ENCODE measurements around the gene SBF2. TPM values are rescaled to one million over a fixed set of nuclear protein-coding genes. Genes with fewer than 3 reads are reported as not detected.

Gene SBF2
- polyA plus RNA-seq, 2 donors, result 8.5 to 12.1 TPM

DNA sequence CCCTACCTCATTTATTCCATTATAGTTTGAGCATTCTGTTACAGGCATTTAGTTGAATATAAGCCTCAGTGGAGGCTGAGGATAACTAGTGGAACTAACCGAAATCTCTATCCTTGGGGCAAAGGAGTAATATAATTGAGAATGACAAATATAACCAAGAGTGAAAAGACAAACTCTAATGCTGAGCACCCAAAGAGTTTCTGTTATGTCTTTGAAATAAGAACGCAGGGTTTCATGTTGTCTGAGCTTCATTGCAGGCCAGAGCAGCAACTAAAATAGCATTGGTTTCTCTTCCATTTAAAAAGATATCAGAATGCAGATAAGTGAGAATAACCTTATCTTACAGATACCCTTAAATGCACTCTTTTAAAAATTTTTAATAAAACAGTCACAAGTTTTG, 131.8 kb downstream of the SBF2 start:
- H3K36me3 ChIP-seq (ENCODE audit: control insufficient read depth in 2 of 2, insufficient read depth in 2 of 2, low read length in 1 of 2), result no peaks in the 10 kb centered on the region
- no peaks in the 10 kb centered on the region for H3K9me3 ChIP-seq (ENCODE audit: control insufficient read depth in 2 of 2, insufficient read depth in 1 of 2, low read depth in 1 of 2, low read length in 1 of 2)
- WGBS, 2 donors, result 89 to 93% methylated on average over 2 of the region's 2 CpGs
- H3K4me1 ChIP-seq (ENCODE audit: control insufficient read depth in 2 of 2, insufficient read depth in 2 of 2, low read length in 1 of 2), result no peaks in the 10 kb centered on the region
- H3K27ac ChIP-seq (ENCODE audit: low read depth in 2 of 2, low read length in 1 of 2), result no peak overlapping the region
- H3K27me3 ChIP-seq (ENCODE audit: control insufficient read depth in 1 of 2, insufficient read depth in 2 of 2, low read length in 2 of 2), result no peaks in the 10 kb centered on the region
- no peak overlapping the region for H3K4me3 ChIP-seq (ENCODE audit: low read depth in 1 of 2, low read length in 2 of 2)

DNA sequence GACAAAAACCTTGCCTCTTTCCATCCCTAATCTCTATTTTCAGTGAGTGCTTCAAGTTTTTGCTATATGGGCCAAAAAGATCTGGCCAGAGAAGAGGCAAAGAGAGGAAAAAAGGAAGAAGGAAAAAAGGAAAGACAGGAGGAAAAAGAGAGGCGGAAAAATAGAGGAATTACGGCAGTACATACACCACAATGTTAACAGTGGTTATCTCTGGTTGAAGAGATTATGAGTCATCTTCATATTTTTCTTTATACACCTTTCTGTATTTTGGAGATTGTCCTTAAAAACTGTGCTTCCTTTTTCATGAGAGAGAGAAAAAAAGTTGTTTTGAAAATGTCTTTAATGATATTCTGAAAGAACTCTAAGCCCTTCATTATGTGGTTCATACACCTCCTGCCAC, 133.7 kb downstream of the SBF2 start:
- Histone ChIP-seq H3K36me3 (ENCODE audit: control insufficient read depth in 2 of 2, insufficient read depth in 2 of 2, low read length in 1 of 2) (peaks cover 0 to 3% of the 10 kb centered on the region in 2 donors), H3K27ac (ENCODE audit: low read depth in 2 of 2, low read length in 1 of 2) (no peak overlapping the region), H3K4me1 (ENCODE audit: control insufficient read depth in 2 of 2, insufficient read depth in 2 of 2, low read length in 1 of 2) (peaks cover 6 to 8% of the 10 kb centered on the region in 2 donors), H3K9me3 (ENCODE audit: control insufficient read depth in 2 of 2, insufficient read depth in 1 of 2, low read depth in 1 of 2, low read length in 1 of 2) (peaks cover 0 to 3% of the 10 kb centered on the region in 2 donors), H3K4me3 (ENCODE audit: low read depth in 1 of 2, low read length in 2 of 2) (no peak overlapping the region), H3K27me3 (ENCODE audit: control insufficient read depth in 1 of 2, insufficient read depth in 2 of 2, low read length in 2 of 2) (no peaks in the 10 kb centered on the region)
- 87 to 95% methylated on average over 2 of the region's 2 CpGs for WGBS, 2 donors

DNA sequence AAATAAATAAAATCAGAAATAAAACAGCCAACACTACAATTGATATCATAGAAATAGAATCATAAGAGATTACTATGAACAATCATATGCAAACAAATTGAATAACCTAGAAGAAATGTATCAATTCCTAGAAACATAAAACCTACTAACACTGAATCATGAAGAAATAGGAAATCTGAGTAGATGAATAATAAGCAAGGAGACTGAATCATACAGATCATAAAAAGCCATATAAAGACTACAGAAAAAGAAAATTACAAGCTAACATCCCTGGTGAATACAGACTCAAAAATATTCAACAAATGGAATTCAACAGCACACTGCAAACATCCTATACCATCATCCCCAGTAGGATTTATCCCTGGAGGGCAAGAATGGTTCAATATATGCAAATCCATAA, 135.6 kb downstream of the SBF2 start:
- Histone ChIP-seq H3K9me3 (ENCODE audit: control insufficient read depth in 2 of 2, insufficient read depth in 1 of 2, low read depth in 1 of 2, low read length in 1 of 2) (peaks cover 0 to 3% of the 10 kb centered on the region in 2 donors), H3K27ac (ENCODE audit: low read depth in 2 of 2, low read length in 1 of 2) (no peak overlapping the region), H3K4me3 (ENCODE audit: low read depth in 1 of 2, low read length in 2 of 2) (no peak overlapping the region), H3K27me3 (ENCODE audit: control insufficient read depth in 1 of 2, insufficient read depth in 2 of 2, low read length in 2 of 2) (no peaks in the 10 kb centered on the region), H3K4me1 (ENCODE audit: control insufficient read depth in 2 of 2, insufficient read depth in 2 of 2, low read length in 1 of 2) (peaks cover 6 to 8% of the 10 kb centered on the region in 2 donors), H3K36me3 (ENCODE audit: control insufficient read depth in 2 of 2, insufficient read depth in 2 of 2, low read length in 1 of 2) (peaks cover 0 to 3% of the 10 kb centered on the region in 2 donors)

DNA sequence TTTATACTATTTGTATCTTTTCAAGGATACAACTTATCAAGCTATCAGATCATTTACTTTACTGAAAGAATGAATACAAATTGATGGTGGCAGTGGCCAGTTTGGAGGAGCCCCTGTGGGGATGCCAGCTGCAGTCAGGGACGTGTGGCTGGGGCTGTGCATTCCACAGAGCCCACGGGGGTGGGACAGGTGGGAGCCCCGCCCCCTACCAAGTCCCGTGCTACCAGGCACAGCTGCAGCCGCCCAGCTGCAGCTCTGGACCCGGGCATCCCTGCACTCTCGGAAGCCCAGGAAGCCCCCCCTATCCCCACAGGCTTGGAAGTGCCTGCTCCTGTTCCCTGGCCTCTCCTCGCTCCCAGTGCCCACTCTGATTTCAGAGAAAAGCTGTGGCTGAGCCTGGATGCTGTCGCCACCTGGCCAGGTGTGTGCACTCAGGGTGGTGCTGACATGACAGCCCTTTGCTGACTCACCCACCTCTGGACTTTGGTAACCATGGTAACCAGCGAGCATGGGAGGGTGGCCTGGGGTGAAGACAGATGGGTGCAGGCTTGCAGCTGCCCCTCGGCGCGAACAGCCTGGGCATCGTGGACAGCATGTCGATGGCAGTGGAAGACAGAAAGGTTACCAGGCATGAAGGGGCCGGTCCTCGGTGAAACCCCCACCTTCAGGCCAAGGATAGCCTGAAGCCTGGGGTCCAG, 138.1 kb downstream of the SBF2 start:
- 88 to 95% methylated on average over 17 of the region's 17 CpGs for WGBS, 2 donors

DNA sequence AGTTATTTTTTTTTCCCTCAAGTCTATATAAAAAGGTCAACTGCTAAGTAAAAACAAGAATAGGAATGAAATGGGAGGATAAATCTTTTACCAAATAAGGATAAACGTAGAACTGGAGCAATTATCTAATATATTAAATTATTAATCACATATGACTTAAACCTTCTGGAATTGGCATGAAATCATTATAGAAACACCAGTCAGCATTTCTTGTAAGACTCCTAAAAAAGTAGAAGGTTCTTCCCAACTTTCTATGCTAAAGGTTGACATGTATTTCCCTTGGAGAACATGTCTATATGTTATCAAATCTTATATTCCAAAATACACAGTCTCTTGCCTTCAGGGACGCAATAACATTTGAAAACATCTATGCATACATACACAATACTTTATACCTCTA, 143.2 kb downstream of the SBF2 start:
- Histone ChIP-seq H3K4me3 (ENCODE audit: low read depth in 1 of 2, low read length in 2 of 2) (no peak overlapping the region), H3K27me3 (ENCODE audit: control insufficient read depth in 1 of 2, insufficient read depth in 2 of 2, low read length in 2 of 2) (peaks cover 0 to 2% of the 10 kb centered on the region in 2 donors), H3K4me1 (ENCODE audit: control insufficient read depth in 2 of 2, insufficient read depth in 2 of 2, low read length in 1 of 2) (peaks cover under 1 to 1% of the 10 kb centered on the region in 2 donors), H3K27ac (ENCODE audit: low read depth in 2 of 2, low read length in 1 of 2) (no peak overlapping the region), H3K9me3 (ENCODE audit: control insufficient read depth in 2 of 2, insufficient read depth in 1 of 2, low read depth in 1 of 2, low read length in 1 of 2) (no peaks in the 10 kb centered on the region), H3K36me3 (ENCODE audit: control insufficient read depth in 2 of 2, insufficient read depth in 2 of 2, low read length in 1 of 2) (no peaks in the 10 kb centered on the region)
- WGBS, 2 donors, result 86 to 91% methylated on average over 2 of the region's 2 CpGs

More for the DNA sequence above, 138.1 kb downstream of the SBF2 start:
- H3K4me3 ChIP-seq (ENCODE audit: low read depth in 1 of 2, low read length in 2 of 2), result no peak overlapping the region
- H3K4me1 ChIP-seq (ENCODE audit: control insufficient read depth in 2 of 2, insufficient read depth in 2 of 2, low read length in 1 of 2), result peaks cover 6 to 8% of the 10 kb centered on the region in 2 donors
- H3K9me3 ChIP-seq (ENCODE audit: control insufficient read depth in 2 of 2, insufficient read depth in 1 of 2, low read depth in 1 of 2, low read length in 1 of 2), result peaks cover 0 to 3% of the 10 kb centered on the region in 2 donors
- H3K27ac ChIP-seq (ENCODE audit: low read depth in 2 of 2, low read length in 1 of 2), result no peak overlapping the region
- no peaks in the 10 kb centered on the region for H3K27me3 ChIP-seq (ENCODE audit: control insufficient read depth in 1 of 2, insufficient read depth in 2 of 2, low read length in 2 of 2)
- peaks cover 0 to 3% of the 10 kb centered on the region in 2 donors for H3K36me3 ChIP-seq (ENCODE audit: control insufficient read depth in 2 of 2, insufficient read depth in 2 of 2, low read length in 1 of 2)

DNA sequence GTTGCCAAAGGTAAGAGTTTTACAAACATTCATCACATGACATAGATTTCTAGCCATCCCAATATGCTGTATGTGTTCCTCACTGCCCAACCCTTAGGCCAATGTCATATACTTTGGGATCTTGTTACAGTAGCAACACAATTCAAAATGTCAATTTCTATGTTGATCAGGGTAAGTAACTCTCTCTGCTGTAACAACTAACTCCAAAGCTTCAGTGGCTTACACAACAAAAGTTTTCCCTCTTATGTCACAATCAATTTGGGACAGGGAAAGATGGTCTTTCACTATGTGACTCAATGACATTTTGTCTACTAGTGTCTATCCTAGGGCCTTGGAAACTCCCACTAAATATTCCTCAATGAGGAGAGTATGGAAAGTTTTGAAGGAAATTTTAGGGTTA, 144.5 kb downstream of the SBF2 start:
- H3K4me1 ChIP-seq (ENCODE audit: control insufficient read depth in 2 of 2, insufficient read depth in 2 of 2, low read length in 1 of 2), result no peaks in the 10 kb centered on the region
- H3K27ac ChIP-seq (ENCODE audit: low read depth in 2 of 2, low read length in 1 of 2), result no peak overlapping the region
- no peaks in the 10 kb centered on the region for H3K9me3 ChIP-seq (ENCODE audit: control insufficient read depth in 2 of 2, insufficient read depth in 1 of 2, low read depth in 1 of 2, low read length in 1 of 2)
- no peaks in the 10 kb centered on the region for H3K36me3 ChIP-seq (ENCODE audit: control insufficient read depth in 2 of 2, insufficient read depth in 2 of 2, low read length in 1 of 2)
- H3K27me3 ChIP-seq (ENCODE audit: control insufficient read depth in 1 of 2, insufficient read depth in 2 of 2, low read length in 2 of 2), result peaks cover 0 to 2% of the 10 kb centered on the region in 2 donors
- H3K4me3 ChIP-seq (ENCODE audit: low read depth in 1 of 2, low read length in 2 of 2), result no peak overlapping the region

DNA sequence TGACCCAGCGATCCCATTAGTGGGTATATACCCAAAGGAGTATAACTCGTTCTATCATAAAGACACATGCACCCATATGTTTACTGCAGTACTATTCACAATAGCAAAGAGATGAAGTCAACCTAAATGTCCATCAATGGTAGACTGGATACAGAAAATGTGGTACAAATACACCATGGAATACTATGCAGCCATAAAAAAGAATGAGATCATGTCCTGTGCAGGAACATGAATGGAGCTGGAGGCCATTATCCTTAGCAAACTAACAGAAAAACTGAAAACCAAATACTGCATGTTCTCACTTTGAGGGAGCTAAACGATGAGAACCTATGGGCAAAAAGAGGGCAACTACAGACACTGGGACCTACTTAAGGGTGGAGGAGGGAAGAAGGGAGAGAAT, 146.8 kb downstream of the SBF2 start:
- Histone ChIP-seq H3K27me3 (ENCODE audit: control insufficient read depth in 1 of 2, insufficient read depth in 2 of 2, low read length in 2 of 2) (peaks cover 0 to 2% of the 10 kb centered on the region in 2 donors), H3K27ac (ENCODE audit: low read depth in 2 of 2, low read length in 1 of 2) (no peak overlapping the region), H3K4me1 (ENCODE audit: control insufficient read depth in 2 of 2, insufficient read depth in 2 of 2, low read length in 1 of 2) (no peaks in the 10 kb centered on the region), H3K36me3 (ENCODE audit: control insufficient read depth in 2 of 2, insufficient read depth in 2 of 2, low read length in 1 of 2) (no peaks in the 10 kb centered on the region), H3K4me3 (ENCODE audit: low read depth in 1 of 2, low read length in 2 of 2) (no peak overlapping the region), H3K9me3 (ENCODE audit: control insufficient read depth in 2 of 2, insufficient read depth in 1 of 2, low read depth in 1 of 2, low read length in 1 of 2) (no peaks in the 10 kb centered on the region)
- WGBS, 2 donors, result 96 to 98% methylated on average over 3 of the region's 3 CpGs

DNA sequence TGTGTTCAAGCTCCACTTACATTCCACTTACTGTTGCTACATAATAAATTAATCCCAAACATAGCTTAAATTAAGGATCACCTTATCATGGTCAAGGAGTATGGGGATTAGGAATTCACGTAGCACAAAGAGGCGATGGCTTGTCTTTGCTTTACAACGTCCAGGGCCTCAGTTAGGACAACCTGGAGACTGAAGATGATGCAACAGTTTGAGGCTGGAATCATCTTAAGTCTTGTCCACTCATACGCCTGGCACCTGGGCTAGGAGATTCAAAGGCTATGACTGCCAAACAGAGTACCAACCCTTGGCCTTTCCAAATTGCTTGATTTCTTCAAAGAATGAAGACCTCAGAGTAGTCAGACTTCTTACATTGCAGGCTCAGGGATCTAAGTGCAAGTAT, 149.1 kb downstream of the SBF2 start:
- 90 to 91% methylated on average over 4 of the region's 4 CpGs for WGBS, 2 donors
- no peaks in the 10 kb centered on the region for H3K36me3 ChIP-seq (ENCODE audit: control insufficient read depth in 2 of 2, insufficient read depth in 2 of 2, low read length in 1 of 2)

DNA sequence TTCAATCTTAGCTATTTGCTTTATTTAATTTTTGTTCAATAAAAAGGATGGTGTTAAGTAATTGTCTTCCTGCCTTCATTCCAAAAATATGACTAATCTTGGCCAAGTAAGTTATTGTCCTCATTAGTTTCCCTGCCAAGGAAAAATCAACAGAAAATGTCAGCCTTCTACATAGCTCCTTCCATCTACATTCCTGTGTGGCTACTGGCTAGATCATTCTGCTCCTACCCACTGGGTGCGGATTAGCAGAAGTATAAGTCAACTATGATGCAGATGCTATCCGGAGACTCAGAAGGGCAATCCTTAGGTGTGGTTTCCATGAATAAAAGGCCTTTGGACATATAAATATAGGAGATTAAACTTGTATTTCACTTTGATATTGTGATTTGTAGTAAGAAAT, 154.4 kb downstream of the SBF2 start:
- H3K4me1 ChIP-seq (ENCODE audit: control insufficient read depth in 2 of 2, insufficient read depth in 2 of 2, low read length in 1 of 2), result no peaks in the 10 kb centered on the region
- 30 to 58% methylated on average over 2 of the region's 2 CpGs for WGBS, 2 donors
- H3K4me3 ChIP-seq (ENCODE audit: low read depth in 1 of 2, low read length in 2 of 2), result no peak overlapping the region
- no peak overlapping the region for H3K27ac ChIP-seq (ENCODE audit: low read depth in 2 of 2, low read length in 1 of 2)
- no peaks in the 10 kb centered on the region for H3K36me3 ChIP-seq (ENCODE audit: control insufficient read depth in 2 of 2, insufficient read depth in 2 of 2, low read length in 1 of 2)
- H3K27me3 ChIP-seq (ENCODE audit: control insufficient read depth in 1 of 2, insufficient read depth in 2 of 2, low read length in 2 of 2), result no peaks in the 10 kb centered on the region
- no peaks in the 10 kb centered on the region for H3K9me3 ChIP-seq (ENCODE audit: control insufficient read depth in 2 of 2, insufficient read depth in 1 of 2, low read depth in 1 of 2, low read length in 1 of 2)

More for the DNA sequence above, 149.1 kb downstream of the SBF2 start:
- Histone ChIP-seq H3K27me3 (ENCODE audit: control insufficient read depth in 1 of 2, insufficient read depth in 2 of 2, low read length in 2 of 2) (peaks cover 0 to 2% of the 10 kb centered on the region in 2 donors), H3K4me3 (ENCODE audit: low read depth in 1 of 2, low read length in 2 of 2) (no peak overlapping the region), H3K4me1 (ENCODE audit: control insufficient read depth in 2 of 2, insufficient read depth in 2 of 2, low read length in 1 of 2) (no peaks in the 10 kb centered on the region), H3K27ac (ENCODE audit: low read depth in 2 of 2, low read length in 1 of 2) (no peak overlapping the region), H3K9me3 (ENCODE audit: control insufficient read depth in 2 of 2, insufficient read depth in 1 of 2, low read depth in 1 of 2, low read length in 1 of 2) (no peaks in the 10 kb centered on the region)

DNA sequence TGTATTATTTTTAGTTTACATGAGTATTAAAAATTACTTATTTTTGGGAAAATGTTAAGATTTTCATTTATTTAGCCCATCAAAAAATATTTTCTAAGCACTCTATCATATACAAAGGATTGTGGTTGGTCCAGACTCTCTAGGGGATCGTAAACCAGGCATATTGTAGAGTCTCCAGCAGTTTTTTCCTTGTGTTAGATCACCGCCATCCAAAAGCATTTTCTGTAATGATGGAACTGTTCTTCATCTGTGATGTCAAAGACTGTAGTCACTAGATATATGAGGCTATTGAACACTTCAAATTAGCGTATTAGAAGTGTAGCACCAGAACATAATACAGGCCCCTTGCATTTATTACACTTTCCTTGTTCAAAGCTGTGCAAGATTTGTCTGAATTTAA, 154.9 kb downstream of the SBF2 start:
- no peaks in the 10 kb centered on the region for H3K36me3 ChIP-seq (ENCODE audit: control insufficient read depth in 2 of 2, insufficient read depth in 2 of 2, low read length in 1 of 2)
- no peaks in the 10 kb centered on the region for H3K27me3 ChIP-seq (ENCODE audit: control insufficient read depth in 1 of 2, insufficient read depth in 2 of 2, low read length in 2 of 2)
- no peak overlapping the region for H3K27ac ChIP-seq (ENCODE audit: low read depth in 2 of 2, low read length in 1 of 2)
- no peak overlapping the region for H3K4me3 ChIP-seq (ENCODE audit: low read depth in 1 of 2, low read length in 2 of 2)
- no peaks in the 10 kb centered on the region for H3K9me3 ChIP-seq (ENCODE audit: control insufficient read depth in 2 of 2, insufficient read depth in 1 of 2, low read depth in 1 of 2, low read length in 1 of 2)
- 90 to 95% methylated on average over 3 of the region's 3 CpGs for whole genome bisulfite sequencing, 2 donors
- H3K4me1 ChIP-seq (ENCODE audit: control insufficient read depth in 2 of 2, insufficient read depth in 2 of 2, low read length in 1 of 2), result no peaks in the 10 kb centered on the region
